SK-N-SH (cell line): ENCODE data around the gene RNF227.

ENCODE experiments used
- CTCF ChIP-seq: fragments of 200-600 bp; sonication (generic); IDR thresholded peaks from 2 replicates; pipeline ENCODE4 v1.6.1; 2017; ENCODE audit warnings: antibody characterized with exemption, mild to moderate bottlenecking, moderate library complexity
- FOSL2 ChIP-seq: IDR thresholded peaks from 2 replicates; pipeline ENCODE4 v1.4.0; 2012; ENCODE audit warnings: low read depth, mild to moderate bottlenecking, moderate library complexity, borderline replicate concordance
- POLR2AphosphoS5 ChIP-seq: IDR thresholded peaks from 2 replicates; pipeline ENCODE4 v1.6.1; 2012; ENCODE audit warnings: low read depth, low read length
- RFX5 ChIP-seq: IDR thresholded peaks from 2 replicates; pipeline ENCODE4 v1.6.1; 2012; ENCODE audit warnings: mild to moderate bottlenecking, improper control_type of control experiment, low read length

GRCh38 chr17:7955414-7956227 is 39.5 kb upstream of the RNF227 start:
- TF ChIP-seq RFX5 (no peak), POLR2AphosphoS5 (no peak), CTCF (no peak), FOSL2 (no peak)
